Sigmoid colon (tissue), 4 donors: ENCODE results near the gene TWF2.

ENCODE experiments used
- CTCF ChIP-seq, 4 experiments: fragments of 450-650 bp in 3 of 4; fragments of 200-600 bp in 1 of 4; IDR thresholded peaks; one replicate each; pipeline ENCODE4 v1.5.1; 2016 to 2019; ENCODE audit warnings: antibody characterized with exemption in 4 of 4, mild to moderate bottlenecking in 3 of 4, moderate library complexity in 2 of 4
- EP300 ChIP-seq, 4 donors: sonication (generic); formaldehyde crosslinking; IDR thresholded peaks; one replicate each; pipeline ENCODE4 v1.6.1; 2017; ENCODE audit warnings: antibody characterized with exemption in 4 of 4
- POLR2A ChIP-seq, 2 donors: fragments of 450-650 bp; IDR thresholded peaks; one replicate each; pipeline ENCODE4 v1.6.1; 2016; ENCODE audit warnings: antibody characterized with exemption in 2 of 2, mild to moderate bottlenecking in 2 of 2, moderate library complexity in 2 of 2

- TF ChIP-seq CTCF (IDR thresholded peaks at IDR 0.05) (no peak), POLR2A (IDR thresholded peaks at IDR 0.05) (no peak), EP300 (IDR thresholded peaks at IDR 0.05) (no peak)
Measured at GRCh38 chr3:52256622-52257021, 17.7 kb upstream of the TWF2 start.
